Measurements from ENCODE around the gene STARD7.

- no peak for TF ChIP-seq CTCF (IDR thresholded peaks at IDR 0.05)
- no peak for TF ChIP-seq EZH2 (IDR thresholded peaks at IDR 0.05; ENCODE audit: borderline replicate concordance, insufficient read depth, low read depth, low read length, poor library complexity, severe bottlenecking)
Observed at GRCh38 chr2:96251721-96252292, 43.2 kb upstream of the STARD7 start.

All from B cell (primary cell).